MM.1S (cell line): ENCODE results near the gene IRS2.
A peak's percentile ranks its signal among the peaks of the same experiment; 100 is the strongest.

Experiments used
- EZH2 ChIP-seq: fragments of 300-600 bp; sonication (generic); optimal IDR thresholded peaks from 2 replicates; pipeline ENCODE3; 2017; ENCODE audit warnings: low read depth, mild to moderate bottlenecking, antibody characterized with exemption, low read length, mixed read lengths
- TF ChIP-seq, protein P1 (sequence below): fragments of 300-600 bp; sonication (generic); IDR thresholded peaks from 2 replicates; pipeline ENCODE4 v1.5.1; 2016; ENCODE audit warnings: antibody characterized with exemption, low read length, mixed read lengths

DNA sequence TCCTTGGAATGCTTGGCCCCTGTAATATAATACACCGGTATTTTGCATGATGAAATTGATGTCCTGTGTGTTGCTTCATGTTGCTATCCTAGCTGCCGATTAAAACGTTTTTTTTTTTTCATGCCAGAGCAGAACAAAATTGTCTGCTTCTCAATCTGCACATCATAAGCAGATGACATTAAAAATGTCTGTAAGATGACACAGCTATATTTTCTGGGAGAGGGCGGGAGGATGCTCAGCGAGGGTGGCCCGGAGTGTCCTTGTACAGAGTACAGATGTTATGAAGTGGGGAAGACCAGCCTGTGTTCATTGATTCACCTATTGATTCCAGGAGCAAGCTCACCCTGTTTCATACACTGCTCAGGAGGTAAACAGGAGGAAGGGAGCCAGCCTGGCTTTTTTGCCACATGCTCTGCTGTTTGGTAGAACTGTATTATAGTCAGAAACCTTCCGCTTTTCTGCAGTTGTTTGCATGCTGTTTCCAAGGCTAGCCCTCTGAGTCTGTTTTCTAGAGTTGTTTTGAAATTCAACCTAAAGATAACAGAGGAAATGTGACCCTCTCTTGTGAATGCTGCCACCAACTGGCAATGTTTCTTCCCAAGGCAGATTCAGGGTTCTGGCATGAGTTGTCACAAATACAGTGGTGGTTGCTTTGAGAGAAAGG lies 4.7 kb upstream of the IRS2 start:
- TF ChIP-seq, protein P1, sequence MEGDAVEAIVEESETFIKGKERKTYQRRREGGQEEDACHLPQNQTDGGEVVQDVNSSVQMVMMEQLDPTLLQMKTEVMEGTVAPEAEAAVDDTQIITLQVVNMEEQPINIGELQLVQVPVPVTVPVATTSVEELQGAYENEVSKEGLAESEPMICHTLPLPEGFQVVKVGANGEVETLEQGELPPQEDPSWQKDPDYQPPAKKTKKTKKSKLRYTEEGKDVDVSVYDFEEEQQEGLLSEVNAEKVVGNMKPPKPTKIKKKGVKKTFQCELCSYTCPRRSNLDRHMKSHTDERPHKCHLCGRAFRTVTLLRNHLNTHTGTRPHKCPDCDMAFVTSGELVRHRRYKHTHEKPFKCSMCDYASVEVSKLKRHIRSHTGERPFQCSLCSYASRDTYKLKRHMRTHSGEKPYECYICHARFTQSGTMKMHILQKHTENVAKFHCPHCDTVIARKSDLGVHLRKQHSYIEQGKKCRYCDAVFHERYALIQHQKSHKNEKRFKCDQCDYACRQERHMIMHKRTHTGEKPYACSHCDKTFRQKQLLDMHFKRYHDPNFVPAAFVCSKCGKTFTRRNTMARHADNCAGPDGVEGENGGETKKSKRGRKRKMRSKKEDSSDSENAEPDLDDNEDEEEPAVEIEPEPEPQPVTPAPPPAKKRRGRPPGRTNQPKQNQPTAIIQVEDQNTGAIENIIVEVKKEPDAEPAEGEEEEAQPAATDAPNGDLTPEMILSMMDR, result peak; percentile 81
- no peak for TF ChIP-seq EZH2
